Lung (tissue), 12 donors: ENCODE results near the gene LIPI. TPM values are rescaled to one million over a fixed set of nuclear protein-coding genes. Genes with fewer than 3 reads are reported as not detected.

ENCODE experiments used
- ATAC-seq: fragments of 200-7000 bp; cut with Tn5 transposase; one replicate; pipeline ENCODE4 v1.9.1; 2020; ENCODE audit warnings: moderate number of reproducible peaks; ENCODE audit not compliant: insufficient read depth, low FRiP score
- DNase-seq, 3 donors: peaks; one replicate each; pipeline ENCODE4 v3.0.0-alpha.2; 2013 to 2017
- H3K27ac ChIP-seq, 2 donors: one replicate each; pipeline ENCODE4 v1.5.1; 2013; ENCODE audit warnings: mild to moderate bottlenecking in 2 of 2, moderate library complexity in 2 of 2, control low read depth in 1 of 2, inconsistent platforms in 1 of 2, low read depth in 1 of 2, low read length in 1 of 2
- H3K27me3 ChIP-seq, 3 donors: one replicate each; pipeline ENCODE4 v1.5.1; 2013; ENCODE audit warnings: low read length in 2 of 3; ENCODE audit not compliant: control insufficient read depth in 3 of 3, insufficient read depth in 3 of 3
- H3K36me3 ChIP-seq, 4 donors: one replicate each; pipeline ENCODE4 v1.5.1; 2013; ENCODE audit warnings: low read length in 4 of 4, mild to moderate bottlenecking in 1 of 4, moderate library complexity in 1 of 4; ENCODE audit not compliant: control insufficient read depth in 4 of 4, insufficient read depth in 4 of 4
- H3K4me1 ChIP-seq, 5 donors: one replicate each; pipeline ENCODE4 v1.5.1; 2013; ENCODE audit warnings: low read length in 5 of 5, mild to moderate bottlenecking in 2 of 5, moderate library complexity in 1 of 5; ENCODE audit not compliant: control insufficient read depth in 5 of 5, insufficient read depth in 5 of 5
- H3K4me3 ChIP-seq: one replicate; pipeline ENCODE4 v1.5.1; 2013; ENCODE audit warnings: mild to moderate bottlenecking, control low read depth, moderate library complexity
- H3K9ac ChIP-seq, 2 donors: one replicate each; pipeline ENCODE4 v1.5.1; 2013; ENCODE audit warnings: low read length in 2 of 2, control low read depth in 1 of 2; ENCODE audit not compliant: insufficient read depth in 1 of 2
- H3K9me3 ChIP-seq, 4 donors: one replicate each; pipeline ENCODE4 v1.5.1; 2013; ENCODE audit warnings: low read length in 3 of 4, mild to moderate bottlenecking in 1 of 4, moderate library complexity in 1 of 4; ENCODE audit not compliant: control insufficient read depth in 4 of 4, insufficient read depth in 3 of 4
- WGBS, 2 donors: extraction: QIAGEN DNeasy Blood & Tissue Kit; methylation state at CpG; one replicate each; pipeline ENCODE4 v1.1.7; 2013; 5-methylcytosine and 5-hydroxymethylcytosine counted together
- polyA plus RNA-seq, 2 donors: library from polyadenylated mRNA; stranded (reverse); fragments of 200-250 nt; gene quantifications; one replicate each; pipeline ENCODE4 v1.2.1, GENCODE V29; 2013
- total RNA-seq, 2 donors: library from RNA; depleted of rRNA in 1 of 2; stranded (reverse); fragments of >200 nt in 1 of 2; gene quantifications; one replicate each; pipeline ENCODE4 v1.2.1, GENCODE V29; 2014 to 2021
- TF ChIP-seq, protein P1 (sequence below): IDR thresholded peaks from 2 replicates; pipeline ENCODE4 v1.5.1; 2012; ENCODE audit warnings: mild to moderate bottlenecking; ENCODE audit errors: control extremely low read depth, extremely low read depth
- donor health status: control.
- donor health status: control.
- donor health status: Bipolar disorder and iron deficiency.
- donor health status: healthy.
- donor health status: DM: yes; HTN: yes; CAD: no.

Gene LIPI
- total and polyA plus RNA-seq, 4 donors, result not detected

DNA sequence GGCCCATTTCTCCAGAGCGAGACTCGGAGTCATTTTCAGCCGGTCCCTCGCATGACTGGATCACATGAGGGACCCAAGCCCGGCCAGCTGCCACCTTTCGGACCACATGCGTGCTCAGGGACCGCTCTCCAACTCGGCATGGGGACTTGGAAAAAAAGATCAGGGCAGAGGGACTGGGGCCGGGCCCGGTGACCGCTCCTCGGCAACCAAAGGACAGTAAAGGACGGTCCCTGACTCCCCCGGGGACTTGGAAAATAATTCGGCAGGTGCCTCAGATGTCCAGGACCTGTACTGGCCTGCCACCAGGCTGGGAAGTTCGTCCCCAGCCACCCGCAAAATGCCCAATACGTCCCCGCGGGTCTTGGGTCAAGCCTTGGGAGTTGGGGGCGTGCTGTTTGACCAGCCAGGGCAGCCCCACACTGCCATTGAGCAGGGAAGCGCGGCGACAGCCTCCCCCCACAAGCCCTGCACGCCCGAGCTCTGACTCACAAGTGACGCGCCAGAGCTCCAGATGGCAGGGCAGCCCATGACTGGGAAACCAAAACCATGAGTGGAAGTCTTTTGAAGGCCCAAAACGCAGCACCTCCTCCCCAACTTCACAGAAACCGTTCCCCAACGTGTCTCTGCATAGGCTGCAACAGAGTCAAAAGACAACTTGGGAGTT is 134.5 kb downstream of the LIPI start:
- ATAC-seq (no peak), DNase-seq (no peak)
- WGBS, 2 donors, result 91 to 93% methylated on average over 32 of the region's 32 CpGs
- Histone ChIP-seq H3K9ac (no peak overlapping the region), H3K27me3 (no peaks in the 10 kb centered on the region), H3K9me3 (peaks cover 0 to 7% (median 0%) of the 10 kb centered on the region in 4 donors), H3K4me1 (no peaks in the 10 kb centered on the region), H3K27ac (no peak overlapping the region), H3K4me3 (no peak overlapping the region), H3K36me3 (peaks cover 0 to 4% (median 2%) of the 10 kb centered on the region in 4 donors)
- TF ChIP-seq, protein P1, sequence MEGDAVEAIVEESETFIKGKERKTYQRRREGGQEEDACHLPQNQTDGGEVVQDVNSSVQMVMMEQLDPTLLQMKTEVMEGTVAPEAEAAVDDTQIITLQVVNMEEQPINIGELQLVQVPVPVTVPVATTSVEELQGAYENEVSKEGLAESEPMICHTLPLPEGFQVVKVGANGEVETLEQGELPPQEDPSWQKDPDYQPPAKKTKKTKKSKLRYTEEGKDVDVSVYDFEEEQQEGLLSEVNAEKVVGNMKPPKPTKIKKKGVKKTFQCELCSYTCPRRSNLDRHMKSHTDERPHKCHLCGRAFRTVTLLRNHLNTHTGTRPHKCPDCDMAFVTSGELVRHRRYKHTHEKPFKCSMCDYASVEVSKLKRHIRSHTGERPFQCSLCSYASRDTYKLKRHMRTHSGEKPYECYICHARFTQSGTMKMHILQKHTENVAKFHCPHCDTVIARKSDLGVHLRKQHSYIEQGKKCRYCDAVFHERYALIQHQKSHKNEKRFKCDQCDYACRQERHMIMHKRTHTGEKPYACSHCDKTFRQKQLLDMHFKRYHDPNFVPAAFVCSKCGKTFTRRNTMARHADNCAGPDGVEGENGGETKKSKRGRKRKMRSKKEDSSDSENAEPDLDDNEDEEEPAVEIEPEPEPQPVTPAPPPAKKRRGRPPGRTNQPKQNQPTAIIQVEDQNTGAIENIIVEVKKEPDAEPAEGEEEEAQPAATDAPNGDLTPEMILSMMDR, result no peak

DNA sequence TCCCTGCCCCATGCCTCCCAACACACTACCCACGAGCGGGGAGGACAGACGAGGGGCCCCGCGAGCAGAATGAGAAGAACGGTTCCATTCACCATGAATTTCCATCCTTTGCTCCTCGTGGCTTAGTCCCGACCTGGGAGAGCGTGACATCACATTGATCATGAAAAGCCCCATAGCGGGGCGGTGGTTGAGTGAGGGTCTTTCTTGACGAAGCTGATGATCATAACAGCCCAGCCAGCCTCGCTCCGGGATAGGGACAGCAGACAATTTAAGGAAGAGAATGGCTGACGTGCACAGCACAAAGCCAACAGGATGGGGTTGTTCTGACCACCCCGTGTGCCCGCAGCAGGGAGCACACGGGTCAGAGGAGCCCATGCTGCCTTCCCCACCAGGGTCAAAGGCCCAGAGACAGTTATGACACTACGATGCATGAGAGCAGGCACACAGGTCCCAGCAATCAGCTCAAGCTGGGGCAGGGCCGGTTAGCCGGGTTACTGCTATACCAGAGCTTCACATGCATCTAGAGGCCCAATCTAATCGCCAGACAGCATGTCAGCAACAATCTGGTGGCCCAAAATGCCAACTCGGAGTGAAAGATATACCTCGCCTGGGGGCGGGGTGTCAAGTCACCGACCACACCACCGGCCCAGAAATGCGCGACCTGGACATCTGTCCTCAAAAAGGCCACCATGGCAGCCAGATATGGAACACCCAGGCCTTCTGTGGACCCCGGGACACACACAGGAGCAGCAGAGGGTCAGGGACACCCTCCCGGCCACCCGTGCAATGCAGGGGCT is 135.2 kb downstream of the LIPI start:
- H3K27me3 ChIP-seq, result no peaks in the 10 kb centered on the region
- H3K9me3 ChIP-seq, result peaks cover 0 to 7% (median 0%) of the 10 kb centered on the region in 4 donors
- peaks cover 0 to 4% (median 2%) of the 10 kb centered on the region in 4 donors for H3K36me3 ChIP-seq
- TF ChIP-seq, protein P1, result no peak
- WGBS, 2 donors, result 97 to 98% methylated on average over 32 of the region's 32 CpGs
- no peak for ATAC-seq
- H3K4me1 ChIP-seq, result no peaks in the 10 kb centered on the region
- H3K4me3 ChIP-seq, result no peak overlapping the region
- no peak overlapping the region for H3K27ac ChIP-seq
- H3K9ac ChIP-seq, result no peak overlapping the region
- no peak for DNase-seq

DNA sequence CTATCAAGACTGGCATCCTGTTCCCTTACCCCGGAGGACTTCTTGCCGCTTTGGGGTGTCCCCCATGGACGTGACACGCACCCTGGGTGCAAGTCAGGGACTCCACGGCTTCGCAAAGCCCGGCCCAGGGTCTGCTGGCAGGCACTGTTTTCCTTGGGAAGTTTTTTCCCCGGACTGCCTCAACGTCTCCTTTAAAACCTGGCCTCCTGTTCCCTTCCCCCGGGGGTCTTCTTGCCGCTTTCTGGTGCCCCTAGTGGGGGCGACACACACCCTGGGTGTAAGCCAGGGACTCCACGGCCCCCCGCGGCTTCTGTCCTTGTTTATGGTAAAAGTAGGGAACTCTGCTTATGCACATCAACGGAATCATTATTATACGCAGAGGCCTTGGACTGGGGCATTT is 136.6 kb downstream of the LIPI start:
- Histone ChIP-seq H3K27me3 (no peaks in the 10 kb centered on the region), H3K36me3 (peaks cover 0 to 4% (median 2%) of the 10 kb centered on the region in 4 donors), H3K9ac (no peak overlapping the region), H3K9me3 (peaks cover 0 to 7% (median 0%) of the 10 kb centered on the region in 4 donors), H3K4me1 (no peaks in the 10 kb centered on the region), H3K4me3 (no peak overlapping the region), H3K27ac (no peak overlapping the region)
- 96% methylated on average over 17 of the region's 17 CpGs for WGBS, 2 donors
- no peak for ATAC-seq
- TF ChIP-seq, protein P1, result no peak
- no peak for DNase-seq
